Measurements from ENCODE around the gene CCT8.

DNA sequence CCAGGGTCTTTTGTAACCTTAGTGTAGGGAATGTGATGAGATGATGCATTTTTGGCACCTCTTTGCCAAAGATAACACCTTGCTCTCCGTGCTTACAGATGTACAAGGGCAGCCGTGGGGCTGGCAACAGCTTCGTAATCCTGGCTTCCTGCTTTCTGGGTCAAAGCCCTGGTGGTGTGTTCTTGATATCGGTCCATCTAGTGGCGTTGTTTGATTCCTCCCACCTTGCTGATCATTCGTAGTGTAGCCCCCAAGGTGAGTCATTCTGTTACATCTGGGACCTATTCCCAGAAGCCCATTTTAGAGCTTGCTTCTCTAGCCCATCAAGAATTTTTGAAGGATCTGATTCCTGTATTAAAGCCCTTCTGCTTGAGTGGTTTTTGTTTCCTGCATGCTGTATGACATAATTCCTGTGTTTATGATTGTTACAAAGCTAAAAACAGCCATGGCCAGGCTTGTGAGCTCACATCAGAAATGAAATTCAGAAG lies 7.0 kb upstream of the CCT8 start:
- TF ChIP-seq, protein P1, sequence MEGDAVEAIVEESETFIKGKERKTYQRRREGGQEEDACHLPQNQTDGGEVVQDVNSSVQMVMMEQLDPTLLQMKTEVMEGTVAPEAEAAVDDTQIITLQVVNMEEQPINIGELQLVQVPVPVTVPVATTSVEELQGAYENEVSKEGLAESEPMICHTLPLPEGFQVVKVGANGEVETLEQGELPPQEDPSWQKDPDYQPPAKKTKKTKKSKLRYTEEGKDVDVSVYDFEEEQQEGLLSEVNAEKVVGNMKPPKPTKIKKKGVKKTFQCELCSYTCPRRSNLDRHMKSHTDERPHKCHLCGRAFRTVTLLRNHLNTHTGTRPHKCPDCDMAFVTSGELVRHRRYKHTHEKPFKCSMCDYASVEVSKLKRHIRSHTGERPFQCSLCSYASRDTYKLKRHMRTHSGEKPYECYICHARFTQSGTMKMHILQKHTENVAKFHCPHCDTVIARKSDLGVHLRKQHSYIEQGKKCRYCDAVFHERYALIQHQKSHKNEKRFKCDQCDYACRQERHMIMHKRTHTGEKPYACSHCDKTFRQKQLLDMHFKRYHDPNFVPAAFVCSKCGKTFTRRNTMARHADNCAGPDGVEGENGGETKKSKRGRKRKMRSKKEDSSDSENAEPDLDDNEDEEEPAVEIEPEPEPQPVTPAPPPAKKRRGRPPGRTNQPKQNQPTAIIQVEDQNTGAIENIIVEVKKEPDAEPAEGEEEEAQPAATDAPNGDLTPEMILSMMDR (IDR thresholded peaks at IDR 0.05): no peak
- TF ChIP-seq, protein P2, sequence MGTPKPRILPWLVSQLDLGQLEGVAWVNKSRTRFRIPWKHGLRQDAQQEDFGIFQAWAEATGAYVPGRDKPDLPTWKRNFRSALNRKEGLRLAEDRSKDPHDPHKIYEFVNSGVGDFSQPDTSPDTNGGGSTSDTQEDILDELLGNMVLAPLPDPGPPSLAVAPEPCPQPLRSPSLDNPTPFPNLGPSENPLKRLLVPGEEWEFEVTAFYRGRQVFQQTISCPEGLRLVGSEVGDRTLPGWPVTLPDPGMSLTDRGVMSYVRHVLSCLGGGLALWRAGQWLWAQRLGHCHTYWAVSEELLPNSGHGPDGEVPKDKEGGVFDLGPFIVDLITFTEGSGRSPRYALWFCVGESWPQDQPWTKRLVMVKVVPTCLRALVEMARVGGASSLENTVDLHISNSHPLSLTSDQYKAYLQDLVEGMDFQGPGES (IDR thresholded peaks at IDR 0.05; ENCODE audit: low read depth, low read length): no peak
- TF ChIP-seq, protein P3, sequence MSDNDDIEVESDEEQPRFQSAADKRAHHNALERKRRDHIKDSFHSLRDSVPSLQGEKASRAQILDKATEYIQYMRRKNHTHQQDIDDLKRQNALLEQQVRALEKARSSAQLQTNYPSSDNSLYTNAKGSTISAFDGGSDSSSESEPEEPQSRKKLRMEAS (IDR thresholded peaks at IDR 0.05; ENCODE audit: low read depth): no peak
